Muscle layer of duodenum (tissue), 2 donors: Measurements from ENCODE around the gene PLCB3.

Source experiments
- H3K27ac ChIP-seq: one replicate; pipeline ENCODE4 v1.7.0; 2013; ENCODE audit warnings: mild to moderate bottlenecking, low read length
- H3K27me3 ChIP-seq: one replicate; pipeline ENCODE4 v1.7.0; 2013; ENCODE audit warnings: low read depth, mild to moderate bottlenecking, control low read depth, low read length
- H3K36me3 ChIP-seq, 2 donors: one replicate each; pipeline ENCODE4 v1.7.0; 2013; ENCODE audit warnings: low read length in 2 of 2, control low read depth in 1 of 2, mild to moderate bottlenecking in 1 of 2; ENCODE audit not compliant: insufficient read depth in 2 of 2, control insufficient read depth in 1 of 2
- H3K4me1 ChIP-seq, 2 donors: one replicate each; pipeline ENCODE4 v1.7.0; 2013; ENCODE audit warnings: low read length in 2 of 2, mild to moderate bottlenecking in 2 of 2, control low read depth in 1 of 2, moderate library complexity in 1 of 2; ENCODE audit not compliant: insufficient read depth in 2 of 2, control insufficient read depth in 1 of 2
- H3K4me3 ChIP-seq, 2 donors: one replicate each; pipeline ENCODE4 v1.7.0; 2013; ENCODE audit warnings: low read length in 2 of 2, low read depth in 1 of 2, mild to moderate bottlenecking in 1 of 2
- H3K9me3 ChIP-seq, 2 donors: one replicate each; pipeline ENCODE4 v1.7.0; 2013; ENCODE audit warnings: low read length in 2 of 2, control low read depth in 1 of 2, mild to moderate bottlenecking in 1 of 2; ENCODE audit not compliant: control insufficient read depth in 1 of 2
- donor health status: healthy.

Gene PLCB3

DNA sequence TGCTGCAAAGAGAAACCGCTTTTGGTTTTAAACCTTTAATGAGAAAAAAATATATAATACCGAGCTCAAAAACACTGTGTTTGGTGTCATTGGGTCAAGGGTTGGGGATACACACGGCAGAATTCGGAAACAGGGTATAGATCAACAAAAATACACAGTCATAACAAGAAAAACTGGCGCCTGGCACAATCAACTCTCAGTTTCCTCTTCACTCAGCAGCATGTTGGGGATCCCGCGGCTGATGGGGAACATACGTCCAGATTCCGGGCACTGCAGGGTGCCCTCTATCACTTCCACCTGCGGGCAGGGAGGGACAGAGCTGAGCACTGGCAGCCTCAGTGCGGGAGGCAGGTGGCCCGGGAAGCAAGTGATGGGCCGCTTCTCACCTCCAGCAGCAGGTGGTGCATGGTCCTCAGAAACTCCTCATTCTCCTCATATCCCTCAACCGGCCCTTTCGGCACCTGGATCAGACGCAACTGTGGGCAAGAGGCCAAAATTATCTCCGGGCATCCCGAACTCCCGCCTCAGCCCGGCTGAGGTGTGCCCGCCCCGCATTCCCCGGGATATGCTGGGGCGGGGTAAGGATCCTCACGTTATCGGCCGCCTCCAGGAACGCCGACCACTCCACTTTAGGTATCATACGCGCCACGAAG is 65.5 kb downstream of the PLCB3 start:
- H3K27ac ChIP-seq: peak overlapping the region; percentile 98
- no peaks in the 10 kb centered on the region for H3K9me3 ChIP-seq
- H3K27me3 ChIP-seq: no peaks in the 10 kb centered on the region
- peaks cover 8 to 37% of the 10 kb centered on the region in 2 donors for H3K36me3 ChIP-seq
- peak overlapping the region; percentile 84 to 93 for H3K4me3 ChIP-seq
- H3K4me1 ChIP-seq: peaks cover 0 to 21% of the 10 kb centered on the region in 2 donors

DNA sequence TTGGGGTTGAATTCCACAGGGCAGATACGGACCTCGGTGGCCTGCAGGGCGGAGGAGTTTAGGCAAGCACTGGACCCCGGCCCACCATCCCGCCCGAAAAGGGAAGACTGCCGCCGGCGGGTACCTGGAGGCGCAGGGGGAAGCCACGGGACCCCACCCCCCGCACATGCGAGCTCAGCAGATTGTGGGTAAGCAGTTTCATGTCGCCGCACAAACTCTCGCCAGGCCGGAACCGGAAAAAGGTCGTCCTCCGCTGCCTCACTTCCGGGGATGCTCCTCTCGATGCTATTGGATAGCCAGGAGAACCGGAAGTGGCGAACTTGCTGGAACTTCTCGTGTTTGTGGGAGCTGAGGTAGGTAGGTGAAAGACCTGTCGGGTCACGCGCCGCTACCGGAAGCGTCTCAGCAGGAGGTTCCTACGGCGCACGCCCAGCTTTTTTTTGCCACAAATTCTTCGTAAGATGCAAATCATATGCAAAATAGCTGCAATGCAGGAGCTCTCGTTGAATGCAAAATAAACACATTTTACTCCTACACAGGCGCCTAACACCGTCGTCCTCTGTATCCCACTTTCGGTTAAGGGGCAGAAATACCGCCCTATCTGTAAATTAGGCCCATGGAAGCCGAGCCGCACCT is 66.1 kb downstream of the PLCB3 start, which contains the start of gene TRMT112:
TSS of gene TRMT112 (minus strand) at position 235 of the 636 bp plus-strand sequence. CDS start at position 202, 33 bp downstream.
- Histone ChIP-seq H3K4me3 (peak within 1 kb of the TSS; percentile 84 to 93), H3K4me1 (peaks cover 0 to 21% of the 10 kb centered on the region in 2 donors), H3K27me3 (no peaks in the 10 kb centered on the region), H3K27ac (peak within 1 kb of the TSS; percentile 98), H3K36me3 (peaks cover 11 to 41% of the 10 kb centered on the region in 2 donors), H3K9me3 (no peaks in the 10 kb centered on the region)

GRCh38 chr11:64317961-64318765 is 66.8 kb downstream of the PLCB3 start, which contains the start of gene PRDX5:
PRDX5 (plus strand) TSS chr11:64318121; CDS start chr11:64318216, 95 bp downstream.
- Histone ChIP-seq H3K9me3 (no peaks in the 10 kb centered on the region), H3K27me3 (no peaks in the 10 kb centered on the region), H3K4me3 (peak within 1 kb of the TSS; percentile 84 to 93), H3K36me3 (peaks cover 9 to 48% of the 10 kb centered on the region in 2 donors), H3K4me1 (peaks cover 0 to 21% of the 10 kb centered on the region in 2 donors), H3K27ac (peak within 1 kb of the TSS; percentile 98)
